AG09319 (cell line): ENCODE results near the gene OTUD3.
"Not testable (repeated sequence)": the region's sequence is repeated elsewhere in the genome, so short reads cannot be mapped to it uniquely, and the experiment has no call there.

ENCODE experiments used
- DNase-seq: peaks from one replicate; pipeline ENCODE4 v3.0.0-alpha.2; 2010; ENCODE audit warnings: low read depth; ENCODE audit errors: extremely low read depth
- CTCF ChIP-seq: IDR thresholded peaks from 2 replicates; pipeline ENCODE4 v1.5.1; 2011; ENCODE audit warnings: low read depth, mild to moderate bottlenecking, inconsistent platforms, low read length, moderate library complexity

OTUD3 gene

GRCh38 chr1:19872190-19872589 lies 10.0 kb upstream of the OTUD3 start:
- no peak for DNase-seq
- TF ChIP-seq CTCF: peak; percentile 16

GRCh38 chr1:19877181-19877750 lies 4.9 kb upstream of the OTUD3 start:
- no peak for DNase-seq
- TF ChIP-seq CTCF: no peak

- TF ChIP-seq CTCF: no peak
- DNase-seq: no peak
Measured at GRCh38 chr1:19877821-19878636, 4.2 kb upstream of the OTUD3 start.

- TF ChIP-seq CTCF: no peak
Measured at GRCh38 chr1:19878637-19878985, 3.6 kb upstream of the OTUD3 start.

GRCh38 chr1:19879227-19879626 lies 3.0 kb upstream of the OTUD3 start:
- TF ChIP-seq CTCF: no peak
- DNase-seq: no peak

More at GRCh38 chr1:19878637-19878985, 3.6 kb upstream of the OTUD3 start:
- no peak for DNase-seq

GRCh38 chr1:19879661-19880060 lies 2.5 kb upstream of the OTUD3 start:
- no peak for TF ChIP-seq CTCF
- no peak for DNase-seq

- DNase-seq: not testable (repeated sequence)
Measured at GRCh38 chr1:19880841-19881240, 1.4 kb upstream of the OTUD3 start.

GRCh38 chr1:19884312-19884711 lies 2.1 kb downstream of the OTUD3 start:
- no peak for TF ChIP-seq CTCF
- no peak for DNase-seq
